Duodenal mucosa (tissue), 2 donors: ENCODE measurements around the gene ALLC.

Source experiments
- H3K27ac ChIP-seq: one replicate; pipeline ENCODE4 v1.7.0; 2013; ENCODE audit warnings: low read depth, low read length
- H3K27me3 ChIP-seq, 2 donors: one replicate each; pipeline ENCODE4 v1.7.0; 2013; ENCODE audit warnings: low read length in 2 of 2, control low read depth in 1 of 2; ENCODE audit not compliant: insufficient read depth in 2 of 2, control insufficient read depth in 1 of 2
- H3K36me3 ChIP-seq, 2 donors: one replicate each; pipeline ENCODE4 v1.7.0; 2013; ENCODE audit warnings: low read length in 2 of 2, control low read depth in 1 of 2; ENCODE audit not compliant: insufficient read depth in 2 of 2, control insufficient read depth in 1 of 2
- H3K4me1 ChIP-seq, 2 donors: one replicate each; pipeline ENCODE4 v1.7.0; 2013; ENCODE audit warnings: low read length in 2 of 2, control low read depth in 1 of 2; ENCODE audit not compliant: insufficient read depth in 2 of 2, control insufficient read depth in 1 of 2
- H3K4me3 ChIP-seq, 2 donors: one replicate each; pipeline ENCODE4 v1.7.0; 2013; ENCODE audit warnings: low read length in 2 of 2, low read depth in 1 of 2
- H3K9ac ChIP-seq, 2 donors: one replicate each; pipeline ENCODE4 v1.7.0; 2013; ENCODE audit warnings: low read length in 2 of 2, low read depth in 1 of 2
- H3K9me3 ChIP-seq, 2 donors: one replicate each; pipeline ENCODE4 v1.7.0; 2013; ENCODE audit warnings: low read length in 2 of 2, control low read depth in 1 of 2; ENCODE audit not compliant: control insufficient read depth in 1 of 2

Gene ALLC

DNA sequence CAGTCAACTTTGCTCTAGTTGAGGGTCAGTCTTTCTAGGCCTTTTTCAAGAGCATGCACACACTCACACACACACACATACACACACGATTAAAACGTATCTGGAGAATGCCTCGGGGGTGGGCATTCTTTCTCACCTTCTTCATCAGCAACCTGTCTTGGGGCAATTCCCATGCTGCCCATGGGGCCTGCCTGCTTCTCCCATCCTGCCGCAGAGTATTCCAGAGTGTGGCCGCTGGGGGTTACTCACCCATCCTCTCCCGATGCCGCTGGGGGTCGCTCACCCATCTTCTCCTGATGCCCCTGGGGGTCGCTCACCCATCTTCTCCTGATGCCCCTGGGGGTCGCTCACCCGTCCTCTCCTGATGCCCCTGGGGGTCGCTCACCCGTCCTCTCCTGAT lies 10.8 kb upstream of the ALLC start:
- peaks cover 4 to 12% of the 10 kb centered on the region in 2 donors for H3K4me1 ChIP-seq

DNA sequence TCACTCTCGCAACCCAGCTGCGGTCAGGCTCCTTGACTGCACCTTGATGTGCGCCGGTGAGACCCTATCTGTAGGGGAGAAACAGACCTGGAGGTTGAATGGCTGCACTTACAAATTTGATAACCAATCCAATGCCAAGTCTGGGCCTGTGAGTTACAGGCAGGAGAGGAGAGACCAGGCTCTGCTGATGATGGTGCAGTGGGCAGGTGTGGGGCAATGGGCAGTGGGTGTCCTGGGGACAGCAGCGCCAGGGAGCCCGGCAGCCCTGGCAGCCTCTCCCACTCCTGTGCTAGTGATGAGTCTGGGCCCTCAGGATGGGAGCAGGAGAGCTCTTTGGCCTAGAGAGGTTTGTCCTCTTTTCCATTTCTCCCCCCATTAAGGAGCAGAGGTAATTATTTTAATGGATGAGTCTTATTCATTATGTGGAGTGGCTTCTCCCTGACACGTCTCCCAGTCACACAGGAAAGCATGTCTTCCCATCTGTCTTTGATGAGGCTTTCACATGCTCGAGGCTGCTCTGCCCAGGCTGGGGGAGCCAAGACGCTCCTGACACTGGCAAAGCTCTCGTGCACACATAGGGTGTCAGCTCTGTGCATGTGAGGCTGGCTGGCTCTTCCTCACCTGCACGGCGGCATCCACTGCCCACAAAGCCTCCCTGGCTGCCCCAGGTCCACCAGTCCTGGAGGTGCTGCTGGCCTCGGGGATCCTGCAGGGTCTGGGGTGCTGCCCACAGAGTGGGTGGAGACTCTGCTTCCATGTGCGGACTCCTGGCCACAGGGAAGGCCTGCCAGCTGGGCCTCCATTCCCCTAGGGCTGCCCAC lies 10.0 kb upstream of the ALLC start:
- H3K9ac ChIP-seq = no peak overlapping the region
- H3K36me3 ChIP-seq = no peaks in the 10 kb centered on the region
- H3K9me3 ChIP-seq = no peaks in the 10 kb centered on the region
- no peak overlapping the region for H3K27ac ChIP-seq
- peaks cover 4 to 13% of the 10 kb centered on the region in 2 donors for H3K4me1 ChIP-seq
- H3K27me3 ChIP-seq = peaks cover 0 to 5% of the 10 kb centered on the region in 2 donors
- H3K4me3 ChIP-seq = no peak overlapping the region

More for the DNA sequence above, 10.8 kb upstream of the ALLC start:
- H3K4me3 ChIP-seq = no peak overlapping the region
- H3K27me3 ChIP-seq = peaks cover 0 to 5% of the 10 kb centered on the region in 2 donors
- H3K9ac ChIP-seq = no peak overlapping the region
- H3K36me3 ChIP-seq = no peaks in the 10 kb centered on the region
- H3K9me3 ChIP-seq = no peaks in the 10 kb centered on the region
- no peak overlapping the region for H3K27ac ChIP-seq

DNA sequence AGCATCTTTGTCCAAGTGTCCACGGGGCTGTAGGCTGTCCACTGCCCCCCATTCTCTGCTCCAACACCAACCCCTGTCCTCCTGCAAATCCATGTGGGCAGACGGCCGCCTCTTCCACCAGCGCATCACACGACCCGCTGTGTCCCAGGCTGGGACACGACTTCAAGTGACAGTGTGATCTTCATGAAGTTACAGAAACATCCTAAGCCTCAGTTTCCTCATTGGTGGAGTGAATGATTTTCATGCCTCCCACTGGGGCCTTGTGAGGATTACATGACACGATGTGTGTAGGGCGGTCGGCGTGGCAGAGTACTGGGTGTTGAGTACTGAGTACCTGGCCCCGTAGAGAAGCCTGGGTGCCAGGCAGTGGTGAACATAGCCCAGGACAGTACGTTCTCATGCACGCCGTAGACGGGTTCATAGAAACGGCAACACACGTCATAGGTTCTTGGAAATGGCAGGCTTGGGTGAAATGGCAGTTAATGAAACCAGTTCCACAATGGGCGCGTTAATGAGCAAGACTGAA lies 9.3 kb upstream of the ALLC start:
- H3K9ac ChIP-seq = no peak overlapping the region
- no peaks in the 10 kb centered on the region for H3K36me3 ChIP-seq
- peaks cover 0 to 5% of the 10 kb centered on the region in 2 donors for H3K27me3 ChIP-seq
- H3K4me3 ChIP-seq = no peak overlapping the region
- peaks cover 4 to 13% of the 10 kb centered on the region in 2 donors for H3K4me1 ChIP-seq
- no peak overlapping the region for H3K27ac ChIP-seq
- no peaks in the 10 kb centered on the region for H3K9me3 ChIP-seq

DNA sequence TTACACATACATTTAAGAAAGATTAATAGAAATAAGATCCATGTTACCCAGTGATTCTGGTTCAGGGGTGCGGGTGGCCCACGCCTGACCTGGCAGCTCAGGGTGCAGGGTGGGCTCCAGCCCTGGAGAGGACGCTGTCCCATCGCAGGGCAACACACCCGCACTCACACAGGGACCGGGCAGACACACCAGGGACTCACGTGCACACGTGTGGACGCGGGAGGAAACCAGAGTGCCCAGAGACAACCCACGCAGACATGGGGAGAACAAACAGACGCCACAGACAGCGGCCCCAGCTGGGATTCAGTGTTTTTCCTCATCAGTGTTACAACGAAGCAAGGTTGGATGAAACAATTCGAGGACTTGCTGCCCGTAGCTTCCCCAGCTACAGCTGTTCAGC lies 8.4 kb upstream of the ALLC start:
- H3K27me3 ChIP-seq = peaks cover 0 to 5% of the 10 kb centered on the region in 2 donors
- no peaks in the 10 kb centered on the region for H3K36me3 ChIP-seq
- H3K9me3 ChIP-seq = no peaks in the 10 kb centered on the region
- H3K4me3 ChIP-seq = no peak overlapping the region
- H3K27ac ChIP-seq = no peak overlapping the region
- H3K9ac ChIP-seq = no peak overlapping the region
- H3K4me1 ChIP-seq = peaks cover 4 to 13% of the 10 kb centered on the region in 2 donors

DNA sequence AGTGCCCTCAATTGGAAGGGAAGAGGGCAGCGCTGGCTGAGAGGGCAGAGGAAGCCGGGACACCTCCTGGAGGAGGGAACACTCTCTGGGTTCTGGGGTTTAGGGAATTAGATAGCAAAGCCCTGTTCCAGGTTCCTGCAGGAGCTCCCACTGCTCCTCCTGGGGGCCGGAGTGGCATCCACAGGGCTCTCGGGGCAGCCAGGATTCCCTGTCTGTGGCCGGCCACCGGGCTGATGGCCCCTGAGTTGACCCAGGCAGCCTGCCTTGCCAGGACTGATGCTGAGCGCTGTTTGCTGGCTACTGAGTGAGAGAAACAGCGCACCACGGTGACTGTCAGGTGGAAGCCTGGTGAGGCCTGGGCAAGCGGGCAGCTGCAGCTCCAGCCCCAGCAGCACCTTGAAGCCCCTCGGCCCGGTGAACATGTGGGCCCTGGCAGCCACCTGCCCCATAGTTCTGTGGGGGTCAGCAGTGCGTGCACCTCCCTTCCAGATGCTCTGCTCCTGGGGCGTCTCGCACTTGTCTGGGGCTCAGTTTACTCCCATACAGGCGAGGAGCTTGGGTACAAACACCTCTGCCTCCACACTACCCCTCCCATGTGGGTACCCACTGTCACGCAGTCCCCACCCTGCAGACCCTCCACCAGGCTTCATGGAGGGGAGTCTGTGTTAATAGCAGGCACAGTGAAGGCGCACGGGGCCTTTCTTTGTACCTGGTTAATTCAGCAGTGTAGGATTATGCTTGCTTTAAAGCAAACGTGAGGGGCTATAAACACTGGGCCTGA lies 7.7 kb upstream of the ALLC start:
- Histone ChIP-seq H3K27me3 (peaks cover 0 to 5% of the 10 kb centered on the region in 2 donors), H3K9me3 (no peaks in the 10 kb centered on the region), H3K27ac (no peak overlapping the region), H3K9ac (no peak overlapping the region), H3K4me1 (peaks cover 4 to 13% of the 10 kb centered on the region in 2 donors), H3K36me3 (no peaks in the 10 kb centered on the region), H3K4me3 (no peak overlapping the region)

DNA sequence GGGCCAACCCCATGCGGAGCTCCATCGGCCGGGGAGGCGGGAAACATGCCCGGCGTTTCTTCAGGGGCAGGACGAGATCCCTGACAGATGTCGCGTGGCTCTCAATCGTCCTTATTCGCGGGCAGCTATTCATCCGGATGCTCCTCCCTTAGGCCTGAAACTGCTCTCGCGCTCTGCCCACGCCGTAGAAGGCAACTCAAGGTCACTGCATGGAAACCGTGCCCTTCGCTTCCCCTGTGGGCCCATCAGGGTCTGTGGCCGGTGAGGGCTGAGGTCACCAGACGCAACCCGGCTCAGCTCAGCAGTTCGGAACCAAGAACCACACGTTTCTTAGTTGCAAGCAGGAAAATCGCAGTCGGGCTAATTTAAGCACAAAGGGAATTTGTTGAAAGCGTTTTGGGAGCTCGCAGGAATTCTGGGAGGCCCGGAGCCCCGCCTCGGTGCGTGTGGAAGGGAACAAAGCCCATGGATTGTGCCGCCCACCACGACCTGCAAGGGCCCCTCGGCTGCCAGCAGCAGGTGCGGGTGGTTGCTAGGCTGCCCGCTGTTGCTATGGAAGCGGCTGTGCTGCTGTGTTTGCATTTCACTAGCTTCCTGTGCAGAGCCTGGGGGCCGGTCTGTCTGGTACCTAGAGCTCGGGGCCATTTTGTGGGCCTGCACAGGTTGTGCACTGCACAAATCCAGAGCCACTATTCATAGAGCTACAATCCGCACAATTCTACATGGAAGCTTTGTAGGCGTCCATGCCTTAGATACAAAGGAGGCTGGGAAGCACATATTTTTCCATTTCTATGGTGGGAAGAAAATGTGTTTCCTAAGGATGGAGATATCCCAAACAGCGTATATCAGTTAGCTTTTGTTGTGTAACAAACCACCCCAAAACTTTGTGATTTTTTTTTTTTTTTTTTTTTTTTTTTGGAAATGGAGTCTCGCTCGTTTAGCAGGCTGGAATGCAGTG lies 6.0 kb upstream of the ALLC start:
- peak overlapping the region in 1 of 2 donors; percentile 43 for H3K9ac ChIP-seq
- H3K9me3 ChIP-seq = no peaks in the 10 kb centered on the region
- H3K4me1 ChIP-seq = peaks cover 4 to 13% of the 10 kb centered on the region in 2 donors
- H3K36me3 ChIP-seq = no peaks in the 10 kb centered on the region
- peak overlapping the region; percentile 32 to 70 for H3K4me3 ChIP-seq
- H3K27ac ChIP-seq = peak overlapping the region; percentile 48
- H3K27me3 ChIP-seq = peaks cover 0 to 5% of the 10 kb centered on the region in 2 donors

DNA sequence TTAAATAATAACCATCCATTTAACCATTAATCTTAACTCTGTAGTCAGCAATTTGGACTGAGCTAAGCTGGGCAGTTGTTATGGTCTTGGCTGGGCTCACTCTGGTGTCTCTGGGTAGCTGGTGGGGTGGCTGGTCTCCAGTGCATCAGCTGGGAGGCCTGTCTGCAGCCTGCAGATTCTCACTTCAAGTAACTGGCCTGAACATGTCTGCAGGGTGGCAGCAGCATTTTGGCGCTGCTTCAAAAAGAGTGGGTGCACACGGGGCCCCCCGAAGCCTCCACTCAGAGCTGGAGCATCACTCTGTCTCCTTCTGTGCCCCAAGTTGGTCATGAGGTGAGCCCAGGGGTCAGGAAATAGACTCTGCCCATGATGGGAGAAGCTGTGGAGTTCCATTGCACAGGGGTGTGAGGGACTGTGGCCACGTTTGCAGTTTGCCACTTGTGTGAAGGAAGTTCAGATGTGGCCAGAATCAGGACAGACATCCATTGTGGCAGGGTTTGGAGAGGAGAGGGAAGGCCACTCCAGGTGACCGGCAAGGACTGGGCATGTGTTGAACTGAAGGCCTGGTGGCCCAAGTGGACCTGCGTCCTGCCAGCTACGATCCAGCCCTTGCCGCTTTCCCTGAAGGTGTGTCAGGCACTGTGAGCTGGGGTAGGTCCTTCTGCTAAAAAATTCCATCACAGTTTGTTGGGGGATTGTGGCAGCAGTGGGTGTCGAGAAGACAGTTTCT lies 4.9 kb upstream of the ALLC start:
- Histone ChIP-seq H3K27ac (no peak overlapping the region), H3K9me3 (no peaks in the 10 kb centered on the region), H3K36me3 (no peaks in the 10 kb centered on the region), H3K9ac (no peak overlapping the region), H3K4me3 (no peak overlapping the region), H3K4me1 (peaks cover 4 to 13% of the 10 kb centered on the region in 2 donors), H3K27me3 (peaks cover 0 to 5% of the 10 kb centered on the region in 2 donors)

DNA sequence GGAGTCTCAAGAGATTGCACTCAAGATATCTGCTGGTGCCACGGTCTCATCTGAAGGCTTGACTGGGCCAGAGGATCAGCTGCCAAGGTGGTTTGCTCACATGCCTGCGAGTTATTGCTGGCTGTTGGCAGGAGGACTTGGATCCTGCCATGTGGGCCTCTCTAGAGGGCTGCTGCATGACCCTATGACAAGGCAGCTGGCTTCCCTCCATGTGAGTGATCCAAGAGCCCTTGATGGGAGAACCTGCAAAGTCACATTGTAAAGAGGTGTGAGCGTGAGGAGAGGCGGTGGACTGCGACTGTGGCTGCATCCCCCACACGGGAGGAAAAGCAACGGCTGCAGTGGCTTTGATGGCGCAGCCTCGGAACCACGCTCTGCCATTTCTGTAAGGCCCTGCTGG lies 4.0 kb upstream of the ALLC start:
- Histone ChIP-seq H3K4me1 (peaks cover 4 to 13% of the 10 kb centered on the region in 2 donors), H3K9me3 (no peaks in the 10 kb centered on the region), H3K4me3 (no peak overlapping the region), H3K27me3 (peaks cover 0 to 5% of the 10 kb centered on the region in 2 donors), H3K36me3 (no peaks in the 10 kb centered on the region), H3K9ac (no peak overlapping the region), H3K27ac (no peak overlapping the region)
